ENCODE results near the gene ELAC1.

Gene ELAC1

GRCh38 chr18:51032193-51032592 lies 64.4 kb downstream of the ELAC1 start:
- Histone ChIP-seq H3K9me2 (replicated peaks; ENCODE audit: insufficient read depth, low read length) (no peaks in the 10 kb centered on the region), H3K27me3 (ENCODE audit: low read length) (no peaks in the 10 kb centered on the region), H4K20me1 (ENCODE audit: low read depth, low read length) (peaks cover 50% of the 10 kb centered on the region), H3K79me2 (ENCODE audit: insufficient read depth, low read length) (peaks cover 77% of the 10 kb centered on the region), H3K9me3 (ENCODE audit: insufficient read depth, low read length) (no peaks in the 10 kb centered on the region), H3K27ac (ENCODE audit: low read depth, low read length) (no peak overlapping the region), H3K36me3 (ENCODE audit: low read length) (peaks cover 11% of the 10 kb centered on the region; the same call in 1 of the 2 replicates), H3K4me2 (ENCODE audit: low read depth, low read length, poor library complexity, severe bottlenecking) (peak overlapping the region; percentile 87), H3K9ac (ENCODE audit: low read length) (peak overlapping the region; percentile 77), H3F3A (ENCODE audit: insufficient read depth) (peaks cover 4% of the 10 kb centered on the region; the same call in 1 of the 2 replicates), H3K4me3 (ENCODE audit: insufficient read depth, low read length, poor library complexity, severe bottlenecking) (peak overlapping the region; percentile 92), H2AFZ (ENCODE audit: low read depth, low read length, severe bottlenecking) (no peak overlapping the region)
- TF ChIP-seq CTCF (IDR thresholded peaks at IDR 0.05; ENCODE audit: insufficient read depth, low read length, poor library complexity, severe bottlenecking) (no peak), EZH2phosphoT487 (conservative IDR thresholded peaks at IDR 0.05; ENCODE audit: low read length) (no peak)

- Histone ChIP-seq H3K27ac (ENCODE audit: low read depth, low read length) (no peak overlapping the region), H3K9me3 (ENCODE audit: insufficient read depth, low read length) (no peaks in the 10 kb centered on the region), H3K9ac (ENCODE audit: low read length) (no peak overlapping the region), H3K79me2 (ENCODE audit: insufficient read depth, low read length) (peaks cover 99% of the 10 kb centered on the region), H3K9me2 (replicated peaks; ENCODE audit: insufficient read depth, low read length) (no peaks in the 10 kb centered on the region), H3F3A (ENCODE audit: insufficient read depth) (no peaks in the 10 kb centered on the region), H2AFZ (ENCODE audit: low read depth, low read length, severe bottlenecking) (no peak overlapping the region), H3K36me3 (ENCODE audit: low read length) (peaks cover 11% of the 10 kb centered on the region; the same call in 1 of the 2 replicates), H4K20me1 (ENCODE audit: low read depth, low read length) (peaks cover 48% of the 10 kb centered on the region), H3K27me3 (ENCODE audit: low read length) (no peaks in the 10 kb centered on the region), H3K4me2 (ENCODE audit: low read depth, low read length, poor library complexity, severe bottlenecking) (no peak overlapping the region), H3K4me3 (ENCODE audit: insufficient read depth, low read length, poor library complexity, severe bottlenecking) (no peak overlapping the region)
- no peak for TF ChIP-seq EZH2phosphoT487 (conservative IDR thresholded peaks at IDR 0.05; ENCODE audit: low read length)
- no peak for TF ChIP-seq CTCF (IDR thresholded peaks at IDR 0.05; ENCODE audit: insufficient read depth, low read length, poor library complexity, severe bottlenecking)
Measured at GRCh38 chr18:51037230-51037629, 69.4 kb downstream of the ELAC1 start.

All from SU-DHL-6 (cell line).